Nucleus accumbens (tissue), 56 donors: ENCODE results near the gene ARHGAP23.
"Not testable (repeated sequence)": the region's sequence is repeated elsewhere in the genome, so short reads cannot be mapped to it uniquely, and the experiment has no call there.

ENCODE experiments used
- DNase-seq, 56 donors: peaks; one replicate each; lab custom pipeline; 2025; lab: John Stamatoyannopoulos, UW

Gene ARHGAP23

DNA sequence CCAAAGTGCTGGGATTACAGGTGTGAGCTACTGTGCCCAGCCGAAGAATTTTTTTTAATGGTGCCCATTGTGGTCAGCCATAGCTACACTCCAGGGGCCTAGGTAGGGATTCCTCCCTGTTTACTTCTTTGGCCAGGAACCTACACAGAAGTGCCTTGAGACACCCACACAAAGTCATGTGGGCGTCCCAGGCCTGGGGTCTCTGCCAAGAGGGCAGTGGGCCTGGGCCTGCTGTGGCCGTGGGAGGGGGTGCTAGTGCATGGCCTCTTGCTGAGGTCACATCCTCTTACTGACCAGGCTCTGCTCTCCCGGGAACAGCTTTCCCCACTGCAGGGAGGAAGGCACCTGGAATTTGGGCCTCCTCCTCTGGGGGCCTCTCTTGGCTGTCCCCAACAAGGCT is 50.4 kb downstream of the ARHGAP23 start:
- not testable (repeated sequence) for DNase-seq

GRCh38 chr17:38482039-38482699 is 53.9 kb downstream of the ARHGAP23 start:
- peak in 49 of 56 donors; percentile 18 to 88 (median 68) for DNase-seq

DNA sequence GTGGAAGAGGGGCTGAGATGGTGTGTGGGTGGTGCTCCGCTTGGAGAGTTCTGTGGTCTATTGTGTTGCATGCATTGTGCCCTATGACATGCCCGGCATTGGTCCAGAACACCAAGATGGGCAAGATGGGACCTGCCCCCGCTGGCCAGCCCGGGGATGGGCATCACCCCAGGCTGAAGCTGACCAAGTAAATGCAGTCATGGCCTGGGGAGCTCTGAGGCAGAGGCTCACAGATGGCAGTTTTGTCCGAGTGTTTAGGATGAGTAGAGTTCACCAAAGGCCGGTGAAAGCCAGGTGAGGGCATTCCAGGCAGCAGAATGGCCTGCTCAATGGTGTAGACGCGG is 54.4 kb downstream of the ARHGAP23 start:
- not testable (repeated sequence) for DNase-seq

- peak in 51 of 56 donors; percentile 13 to 90 (median 76) for DNase-seq
Observed at GRCh38 chr17:38484242-38485145, 56.2 kb downstream of the ARHGAP23 start.

- no peak for DNase-seq
Observed at GRCh38 chr17:38485146-38485468, 56.8 kb downstream of the ARHGAP23 start.

DNA sequence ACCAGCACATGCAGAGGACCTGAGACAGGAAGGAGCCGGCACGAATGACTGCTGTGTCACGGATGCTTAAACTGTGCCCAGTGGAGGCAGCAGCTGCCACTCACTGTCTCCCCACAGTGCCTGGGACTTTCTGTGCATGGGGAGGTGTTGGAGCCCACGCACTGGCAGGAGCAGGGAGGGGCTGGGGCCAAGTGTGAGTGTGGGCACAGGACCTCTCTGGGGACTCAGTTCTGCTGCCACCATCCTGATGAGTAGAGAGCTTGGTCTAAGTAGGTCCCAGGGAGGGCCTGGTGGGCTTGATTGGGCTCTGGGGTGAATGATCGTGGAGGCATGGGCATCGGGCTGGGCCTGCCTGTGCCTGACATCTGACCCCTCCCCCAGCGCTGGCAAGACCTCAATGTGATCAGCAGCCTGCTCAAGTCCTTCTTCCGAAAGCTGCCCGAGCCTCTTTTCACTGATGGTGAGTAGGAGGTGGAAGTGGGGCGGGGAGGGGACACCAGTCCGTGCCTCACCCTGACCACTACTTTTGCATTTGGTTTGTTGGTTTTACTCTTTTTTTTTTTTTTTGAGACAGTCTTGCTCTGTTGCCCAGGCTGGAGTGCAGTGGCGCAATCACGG is 57.5 kb downstream of the ARHGAP23 start:
- DNase-seq, result peak in 10 of 56 donors; percentile 10 to 54 (median 26)

DNA sequence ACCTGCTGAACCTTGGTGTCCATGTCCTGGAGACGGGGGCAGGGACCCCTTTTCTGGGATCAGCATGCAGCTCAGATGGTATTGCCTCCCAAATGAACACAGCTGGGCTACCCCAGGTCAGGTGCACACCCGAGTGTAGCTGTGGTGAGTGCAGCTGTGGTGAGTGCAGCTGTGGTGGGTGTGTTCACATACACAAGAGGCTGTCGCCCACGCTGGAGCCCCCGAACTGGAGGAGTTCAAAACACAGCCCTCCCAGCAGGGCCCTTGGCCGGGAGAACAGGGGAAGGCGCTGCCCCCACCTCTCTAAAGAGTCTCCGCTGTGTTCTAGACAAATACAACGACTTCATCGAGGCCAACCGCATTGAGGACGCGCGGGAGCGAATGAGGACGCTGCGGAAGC is 61.5 kb downstream of the ARHGAP23 start:
- not testable (repeated sequence) for DNase-seq

- not testable (repeated sequence) for DNase-seq
Observed at GRCh38 chr17:38491346-38492066, 63.2 kb downstream of the ARHGAP23 start.

GRCh38 chr17:38492067-38493040 is 64.1 kb downstream of the ARHGAP23 start:
- DNase-seq, result peak in 53 of 56 donors; percentile 27 to 96 (median 75)

- not testable (repeated sequence) for DNase-seq
Observed at GRCh38 chr17:38494152-38494551, 65.9 kb downstream of the ARHGAP23 start.

DNA sequence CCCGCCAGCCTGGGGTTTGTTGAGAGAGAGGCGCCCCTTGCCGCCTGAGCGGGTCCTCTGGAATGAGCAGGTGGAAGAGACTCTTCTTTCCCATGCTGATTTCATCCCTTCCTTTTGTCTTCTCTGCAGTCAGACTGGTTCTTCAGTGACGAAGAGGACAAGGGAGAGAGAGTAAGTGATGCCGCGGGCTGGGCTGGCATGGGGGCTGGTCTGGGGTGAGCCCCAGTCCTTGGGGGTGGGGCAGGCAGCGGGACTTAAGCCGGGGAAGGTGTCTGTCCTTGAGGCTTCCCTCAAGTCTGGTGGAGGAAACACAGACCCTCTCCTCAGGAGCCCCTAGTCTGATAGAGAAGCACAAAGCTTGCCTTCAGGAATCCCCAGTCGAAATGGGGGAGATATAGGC is 69.4 kb downstream of the ARHGAP23 start:
- DNase-seq, result not testable (repeated sequence)

DNA sequence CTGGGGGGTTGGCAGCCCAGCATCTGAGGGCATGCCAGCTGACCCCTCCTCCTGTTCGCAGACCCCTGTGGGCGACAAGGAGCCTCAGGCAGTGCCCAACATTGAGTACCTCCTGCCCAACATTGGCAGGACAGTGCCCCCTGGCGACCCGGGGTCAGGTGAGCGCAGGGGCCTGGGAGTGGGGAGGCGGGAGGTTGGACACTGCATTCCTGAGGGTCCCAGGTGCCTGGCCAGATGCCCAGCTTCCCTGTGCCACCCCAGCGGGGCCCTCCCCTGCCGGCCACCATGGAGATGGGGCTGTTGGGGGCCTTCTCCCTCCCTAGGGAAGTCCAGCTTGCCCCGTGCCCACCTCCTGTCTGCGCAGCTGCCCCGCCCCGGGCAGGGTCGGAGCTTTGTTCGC is 70.1 kb downstream of the ARHGAP23 start:
- DNase-seq, result no peak

DNA sequence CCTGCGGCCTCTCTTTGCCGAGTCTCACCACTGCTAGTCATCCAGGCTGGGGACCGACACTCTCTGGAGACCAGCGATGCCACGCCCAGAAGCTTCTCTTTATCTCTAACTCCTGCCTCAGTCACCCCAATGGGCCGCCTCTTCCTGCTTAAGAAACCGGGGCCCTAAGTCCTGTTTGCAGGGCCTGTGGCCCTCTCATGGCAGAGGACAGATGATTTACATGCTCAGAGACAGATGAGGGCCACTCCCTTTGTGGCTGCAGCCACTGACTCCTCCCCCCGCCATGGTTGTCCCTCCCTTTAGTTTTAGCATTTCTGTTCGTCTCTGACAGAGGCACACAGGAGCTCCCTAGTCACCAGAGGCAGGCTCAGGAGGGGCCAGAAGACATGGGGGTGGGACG is 71.0 kb downstream of the ARHGAP23 start:
- not testable (repeated sequence) for DNase-seq

DNA sequence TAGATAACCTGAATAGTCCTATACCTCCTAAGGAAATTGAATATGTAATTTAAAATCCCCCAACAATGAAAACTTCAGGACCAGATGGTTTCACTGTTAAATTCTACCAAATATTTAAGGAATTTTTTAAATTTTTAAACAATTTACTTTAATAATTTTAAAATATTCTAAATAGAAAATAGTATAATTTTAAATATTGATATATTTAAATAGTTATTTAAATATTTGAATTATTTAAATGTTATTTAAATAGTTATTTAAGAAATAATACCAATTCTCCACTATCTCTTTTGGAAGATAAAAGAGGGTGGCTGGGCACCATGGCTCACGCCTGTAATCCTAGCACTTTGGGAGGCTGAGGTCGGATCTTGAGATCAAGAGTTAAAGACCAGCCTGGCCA is 73.5 kb downstream of the ARHGAP23 start:
- DNase-seq, result not testable (repeated sequence)

DNA sequence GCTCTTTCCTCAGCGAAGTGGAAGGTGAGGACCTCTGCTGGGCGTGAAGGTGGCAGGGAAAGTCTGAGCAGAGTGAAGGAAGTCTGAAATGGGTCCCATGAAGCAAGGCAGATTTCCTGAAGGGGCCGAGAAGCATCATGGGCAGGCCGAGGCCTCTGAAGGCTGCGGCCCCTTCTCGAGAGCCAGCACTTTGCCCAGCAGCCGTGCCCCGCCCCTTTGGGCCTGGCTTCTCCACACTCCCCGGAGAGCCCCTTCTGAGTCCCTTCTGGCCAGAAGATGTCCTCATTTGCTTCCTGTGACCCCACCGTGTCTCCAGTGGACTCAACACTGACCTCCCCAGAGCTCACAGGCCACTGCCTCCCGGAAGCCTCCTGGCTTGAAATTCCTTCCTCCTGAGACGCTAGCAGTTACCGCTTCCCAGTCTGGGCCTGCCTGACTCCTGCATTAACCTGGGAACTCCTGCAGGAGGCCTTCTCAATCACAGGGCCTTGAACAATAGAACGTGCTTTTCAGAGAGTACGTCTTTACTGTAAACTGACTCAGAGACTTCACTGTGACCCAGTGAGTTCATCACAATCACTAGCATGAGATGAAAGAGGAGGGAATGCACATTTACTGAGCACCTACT is 75.1 kb downstream of the ARHGAP23 start:
- not testable (repeated sequence) for DNase-seq

- no peak for DNase-seq
Observed at GRCh38 chr17:38504216-38504615, 76.0 kb downstream of the ARHGAP23 start.

DNA sequence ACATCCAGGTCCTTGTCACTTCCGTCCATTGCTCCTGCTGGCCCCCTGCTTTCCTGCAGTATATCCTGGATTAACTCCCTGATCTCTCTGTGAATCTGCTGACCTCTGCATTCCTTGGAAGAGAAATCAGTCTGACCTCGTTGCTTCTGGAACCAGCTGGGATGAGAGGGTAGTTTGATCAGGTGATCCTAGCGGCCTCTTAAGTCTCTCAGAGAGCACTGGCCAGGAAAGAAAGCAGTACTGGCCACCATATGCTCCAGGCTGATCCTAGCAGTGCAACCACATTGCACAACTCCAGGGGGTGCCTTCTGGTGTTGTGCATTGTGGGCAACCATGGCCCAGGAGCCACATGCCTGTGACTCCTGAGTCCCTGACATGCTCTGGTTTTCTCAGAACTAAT is 79.2 kb downstream of the ARHGAP23 start:
- DNase-seq, result no peak

DNA sequence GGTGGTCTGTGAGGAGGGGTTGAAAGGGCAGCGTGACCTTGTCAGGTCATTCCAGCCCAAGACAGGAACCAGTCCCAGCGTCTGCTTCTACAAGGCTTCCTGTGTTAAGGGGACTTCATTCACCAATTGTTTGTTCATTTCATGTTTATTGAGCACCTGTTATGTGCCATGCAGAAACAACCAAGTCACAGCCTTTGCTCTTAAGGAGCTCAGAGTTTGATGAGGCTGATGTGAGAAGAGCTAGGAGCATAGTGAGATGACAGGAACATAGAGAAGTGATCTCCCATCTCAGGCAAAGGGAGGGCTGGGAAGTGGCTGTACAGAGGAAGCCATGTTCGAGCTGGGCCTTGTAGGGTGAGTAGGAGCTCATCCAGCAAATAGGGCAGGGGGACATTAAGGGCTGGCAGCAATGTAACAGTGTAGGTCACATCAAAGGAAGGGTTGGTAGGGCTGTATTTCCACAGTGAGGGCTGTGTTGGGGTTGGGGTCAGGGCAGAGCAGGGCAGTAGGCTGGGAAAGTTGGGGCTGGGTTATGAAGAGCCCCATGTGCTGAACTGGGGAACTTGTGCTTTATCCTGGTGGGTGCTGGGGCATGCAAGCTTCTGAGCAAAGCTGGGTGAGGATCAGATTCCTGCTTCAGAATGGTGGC is 79.8 kb downstream of the ARHGAP23 start:
- DNase-seq, result no peak

GRCh38 chr17:38508570-38508950 is 80.3 kb downstream of the ARHGAP23 start:
- DNase-seq, result no peak
